NB4 (cell line): Measurements from ENCODE around the gene LAMA4.

Experiments used
- CTCF ChIP-seq: IDR thresholded peaks from one replicate; pipeline ENCODE4 v1.5.1; 2012; ENCODE audit warnings: low read depth, low read length
- MAX ChIP-seq: IDR thresholded peaks from 2 replicates; pipeline ENCODE4 v1.6.1; 2011; ENCODE audit warnings: low read depth, low read length
- POLR2A ChIP-seq: IDR thresholded peaks from 2 replicates; pipeline ENCODE4 v1.6.1; 2011; ENCODE audit warnings: mild to moderate bottlenecking; ENCODE audit not compliant: insufficient read length; ENCODE audit errors: extremely low read depth

- TF ChIP-seq CTCF (no peak), MAX (no peak), POLR2A (no peak)
These were observed 21.0 kb upstream of the LAMA4 start for GRCh38 chr6:112275365-112275764.
